B cell (primary cell): ENCODE data around the gene IGLL5. TPM values are rescaled to one million over a fixed set of nuclear protein-coding genes. Genes with fewer than 3 reads are reported as not detected.

Source experiments
- polyA plus RNA-seq: library from polyadenylated mRNA; depleted of rRNA; stranded (reverse); fragments of >200 nt; gene quantifications from 2 replicates; pipeline ENCODE4 v1.2.3, GENCODE V29; 2012
- small RNA-seq: library from RNA; depleted of rRNA; stranded (forward); fragments of <200 nt; gene quantifications from one replicate; pipeline ENCODE3, GENCODE V24; 2012; ENCODE audit warnings: low replicate concordance, low read depth; ENCODE audit not compliant: insufficient read length
- total RNA-seq, 2 donors: library from RNA; stranded (reverse); fragments of 120-200 nt in 1 of 2; gene quantifications; 1 replicate in 1 of 2; 2 replicates in 1 of 2; pipeline versions ENCODE4 v1.2.3 to v1.2.4, GENCODE V29; 2013 to 2022

IGLL5 gene
- total and polyA plus RNA-seq, 2 donors (not counting 1 experiment from before 2014, with no cell fraction given), result 39.8 to 365 TPM

Small RNA genes within 50 kb of the gene (small RNA-seq; reads per million reads assigned to genes)
- gene IGLC4 (not detected), gene IGLC5 (not detected), gene IGLJ1 (not detected), gene IGLJ2 (not detected), gene IGLJ3 (not detected), gene IGLJ4 (not detected), gene IGLJ5 (not detected), gene IGLJ6 (not detected), gene IGLJ7 (not detected), gene IGLV2-5 (not detected), gene IGLV3-2 (not detected), gene IGLV3-4 (not detected), gene IGLV3-6 (not detected), gene IGLV3-7 (not detected), gene MIR5571 (not detected)

Other genes starting within 250 kb of the IGLL5 start
- not detected in 2 replicates for gene GGTLC2, start 243.2 kb upstream of the IGLL5 start, total RNA-seq
- gene GGTLC2, start 243.2 kb upstream of the IGLL5 start, polyA plus RNA-seq, result not detected in 2 replicates
- 7.7 and 9.1 TPM in 2 replicates for gene GNAZ, start 182.7 kb downstream of the IGLL5 start, total RNA-seq
- gene GNAZ, start 182.7 kb downstream of the IGLL5 start, polyA plus RNA-seq, result 2.5 and 2.8 TPM in 2 replicates